NCI-H2107 treated with DMSO at 0.1 percent for 48 hours (cell line): Measurements from ENCODE around the gene STOX2.
"Not testable (repeated sequence)": the region's sequence is repeated elsewhere in the genome, so short reads cannot be mapped to it uniquely, and the experiment has no call there.

ENCODE experiments used
- DNase-seq: peaks from one replicate; lab custom pipeline; 2025; ENCODE audit not compliant: unreplicated experiment; lab: John Stamatoyannopoulos, UW

Gene STOX2

DNA sequence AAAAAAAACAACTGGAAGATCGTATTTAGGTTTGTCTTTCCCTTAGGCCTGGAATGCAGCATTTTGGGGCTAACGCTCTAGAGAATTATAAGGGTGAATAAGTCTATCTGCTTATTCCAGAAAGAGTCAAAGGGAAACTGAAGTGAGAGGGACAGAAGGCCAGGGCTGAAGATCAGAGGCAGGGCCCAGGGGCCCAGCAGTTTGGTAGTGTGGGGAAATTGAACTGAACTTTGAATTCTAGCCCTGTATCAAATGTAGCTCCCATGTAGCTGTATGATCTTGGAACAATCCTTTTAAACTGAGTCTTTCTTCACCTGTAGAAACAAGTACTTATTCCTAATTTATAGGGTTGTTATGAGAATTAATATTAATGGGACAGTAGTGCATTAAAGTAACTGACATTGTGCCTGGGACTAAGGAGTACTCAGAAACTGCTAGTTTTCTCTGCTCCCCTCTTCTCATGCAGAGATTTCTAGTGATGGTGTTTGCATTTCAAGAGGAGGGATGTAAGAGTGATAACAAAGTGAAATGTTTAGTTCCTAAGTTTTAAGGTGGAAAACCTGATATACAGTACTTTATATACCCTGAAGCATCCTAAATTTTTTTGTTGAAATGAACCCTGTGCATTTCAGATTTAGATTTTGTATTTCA lies 30.4 kb downstream of the STOX2 start:
- DNase-seq, result no peak

DNA sequence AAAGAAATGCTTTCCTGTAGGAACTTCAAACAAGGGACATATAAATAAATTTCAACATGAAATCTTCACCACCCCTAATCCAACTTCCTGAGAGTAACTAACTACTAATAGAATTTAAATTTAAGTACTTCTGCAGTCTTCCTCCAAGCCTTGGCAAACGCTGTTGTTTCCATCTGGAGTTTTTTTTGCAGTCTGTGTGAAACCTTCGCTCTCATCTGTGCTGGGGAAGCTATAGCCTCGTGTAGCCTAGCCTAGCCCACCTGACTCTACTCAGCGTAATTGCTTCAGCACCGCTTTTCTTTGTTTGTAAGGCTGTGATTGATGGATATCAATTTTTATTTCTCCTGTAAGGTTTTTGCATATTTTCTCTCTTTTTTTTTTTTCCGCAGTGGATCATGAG lies 30.9 kb downstream of the STOX2 start:
- DNase-seq, result no peak

DNA sequence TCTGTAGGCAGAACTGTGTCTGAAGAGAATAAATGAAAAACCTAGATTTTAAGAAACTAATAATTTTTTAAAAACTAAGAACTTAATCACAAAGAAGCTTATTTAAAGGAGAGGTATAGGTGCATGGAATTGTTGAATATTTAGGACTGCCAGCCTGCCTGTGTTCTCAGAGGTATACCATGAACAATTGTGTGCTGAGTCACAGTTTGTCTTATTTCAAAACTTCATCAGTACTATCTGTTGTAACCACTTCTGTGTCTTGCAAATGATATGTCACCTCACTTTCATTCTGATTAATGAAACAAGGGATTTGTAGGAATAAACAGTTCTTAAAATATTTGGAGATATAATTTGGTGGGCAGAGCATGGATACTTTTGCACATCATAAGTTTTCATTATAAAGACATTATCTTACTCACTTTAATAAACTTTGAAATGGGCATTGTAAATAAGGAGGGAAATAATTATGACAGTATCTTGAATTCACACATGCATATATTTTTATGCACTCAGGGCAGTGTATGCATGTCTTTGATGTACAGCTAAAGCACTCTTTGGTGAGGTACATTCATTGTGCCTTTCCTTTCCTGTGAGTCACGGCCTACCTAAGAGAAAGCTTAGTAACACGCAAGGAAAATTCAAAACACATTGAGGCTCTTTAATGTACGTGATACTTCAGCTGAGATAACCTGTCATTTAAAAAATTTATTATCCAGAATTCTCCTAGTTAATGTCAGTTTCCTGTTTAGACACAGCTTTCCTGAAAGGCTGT lies 31.7 kb downstream of the STOX2 start:
- DNase-seq, result no peak

DNA sequence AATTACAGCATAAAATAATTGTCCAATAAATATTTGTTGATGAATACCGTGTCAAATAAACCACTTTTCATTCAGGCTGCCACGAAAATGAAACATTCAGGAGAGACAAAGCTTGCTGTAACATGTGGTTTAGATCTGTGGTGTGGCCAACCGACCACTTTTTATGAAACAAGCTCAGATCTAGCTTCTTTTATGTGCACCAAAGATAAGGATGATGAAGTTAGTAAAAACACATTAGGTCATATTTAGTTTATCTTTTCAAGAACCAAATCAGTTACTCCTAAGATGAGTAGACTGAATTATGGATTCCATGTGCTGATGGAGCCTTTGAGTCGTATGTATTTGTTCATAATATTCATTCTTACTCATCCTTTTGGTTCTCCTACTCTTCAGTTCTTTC lies 35.8 kb downstream of the STOX2 start:
- no peak for DNase-seq

DNA sequence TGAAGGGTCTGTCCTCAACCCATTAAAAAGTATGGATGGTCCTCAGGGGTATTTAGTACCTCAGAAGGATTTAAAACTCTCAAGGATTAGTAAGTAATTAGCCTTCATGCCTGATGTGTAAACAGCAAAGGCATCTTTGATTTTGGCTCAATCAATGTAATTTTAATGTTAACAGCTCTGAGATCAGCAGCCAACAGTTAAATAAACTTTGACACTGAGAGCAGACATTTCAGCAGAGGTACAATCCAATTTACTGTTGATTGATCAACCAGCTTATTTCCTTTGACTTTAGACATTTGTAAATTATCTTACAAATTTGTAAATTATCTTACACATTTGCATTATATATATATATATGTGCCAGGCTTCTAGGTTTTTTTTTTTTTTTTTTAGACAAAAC lies 36.9 kb downstream of the STOX2 start:
- DNase-seq, result no peak

DNA sequence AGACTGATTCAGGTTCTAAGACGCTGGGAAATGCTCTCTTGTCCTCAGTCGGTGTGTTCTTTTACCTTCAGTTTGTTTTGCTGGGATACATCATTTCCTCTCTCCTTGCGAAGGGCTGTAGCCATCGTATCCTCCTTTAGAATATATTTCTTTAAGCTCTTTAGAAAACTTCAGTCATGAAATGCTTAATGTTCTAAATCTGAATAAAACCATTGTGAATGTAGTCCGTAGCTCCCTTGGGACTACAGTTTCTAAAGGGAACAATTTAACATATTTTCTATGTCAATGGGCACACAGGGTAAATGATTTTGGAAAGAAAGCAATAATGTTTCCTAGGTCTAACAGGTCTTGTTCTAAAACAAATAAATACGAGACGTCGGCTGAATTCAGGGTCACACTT lies 40.6 kb downstream of the STOX2 start:
- DNase-seq, result no peak

DNA sequence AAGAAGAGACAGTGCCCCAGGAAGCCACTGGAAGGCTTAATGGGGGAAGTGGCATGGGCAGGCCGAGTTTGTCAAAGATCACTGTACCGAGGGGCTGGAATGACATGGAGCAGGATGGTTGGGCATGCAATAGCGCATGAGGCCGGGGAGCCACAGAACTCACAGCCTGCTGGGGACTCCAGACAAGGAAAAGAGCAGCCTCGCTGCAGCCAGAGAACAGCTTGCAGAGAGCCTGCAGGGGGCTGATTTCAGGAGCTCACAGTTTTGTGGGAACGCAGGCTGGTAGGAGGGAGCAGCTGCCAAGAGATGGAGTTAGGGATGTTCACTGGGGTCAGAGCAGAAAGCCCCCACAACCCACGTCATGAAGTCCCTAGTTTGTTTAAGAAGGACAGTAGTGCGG lies 45.4 kb downstream of the STOX2 start:
- DNase-seq, result no peak

DNA sequence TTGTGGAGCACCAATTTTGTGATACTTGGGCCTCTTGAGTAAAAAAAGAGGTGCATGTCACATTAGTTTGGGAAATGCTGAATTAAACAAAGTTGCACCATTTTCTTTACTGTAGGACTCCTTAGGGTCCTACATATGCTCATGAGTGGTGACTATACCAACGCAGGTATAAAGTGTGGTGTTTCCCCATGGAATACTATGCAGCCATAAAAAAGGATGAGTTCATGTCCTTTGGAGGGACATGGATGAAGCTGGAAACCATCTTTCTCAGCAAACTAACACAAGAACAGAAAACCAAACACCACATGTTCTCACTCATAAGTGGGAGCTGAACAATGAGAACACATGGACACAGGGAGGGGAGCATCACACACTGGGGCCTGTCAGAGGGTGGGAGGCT lies 47.5 kb downstream of the STOX2 start:
- DNase-seq, result not testable (repeated sequence)

DNA sequence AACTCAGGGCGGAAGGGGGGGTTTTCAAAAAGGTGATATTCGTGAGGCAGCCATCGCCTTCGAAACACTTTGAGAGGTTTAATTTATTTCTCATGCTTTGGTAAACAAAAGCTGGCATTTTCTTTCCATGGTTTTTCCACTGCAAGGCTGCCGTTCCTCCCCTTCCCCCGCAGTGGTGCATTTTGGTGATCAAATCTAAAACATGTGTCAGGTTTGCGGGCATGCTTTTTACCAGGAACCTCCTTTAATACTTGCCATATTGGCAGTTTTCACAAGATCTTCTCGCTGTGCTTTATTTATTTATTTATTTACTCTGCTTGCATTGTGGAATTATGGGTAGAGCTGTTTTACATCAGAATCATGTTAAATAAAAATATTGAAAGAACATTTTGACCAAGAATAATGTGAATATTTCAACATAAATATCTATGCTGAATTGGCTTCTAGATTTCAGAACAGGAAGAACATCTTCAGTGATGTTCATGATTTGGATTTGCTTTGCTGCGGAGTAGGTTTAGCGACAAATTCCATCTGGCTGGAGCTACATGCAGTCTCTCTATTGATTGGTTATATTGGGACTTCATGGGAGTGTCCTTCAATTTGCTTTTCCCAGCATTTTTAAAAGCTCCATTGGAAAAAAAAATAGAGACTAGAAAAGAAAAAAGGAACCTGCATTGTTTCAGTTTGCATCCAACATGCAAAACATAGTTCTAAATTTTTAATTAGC lies 54.4 kb downstream of the STOX2 start:
- DNase-seq, result no peak

DNA sequence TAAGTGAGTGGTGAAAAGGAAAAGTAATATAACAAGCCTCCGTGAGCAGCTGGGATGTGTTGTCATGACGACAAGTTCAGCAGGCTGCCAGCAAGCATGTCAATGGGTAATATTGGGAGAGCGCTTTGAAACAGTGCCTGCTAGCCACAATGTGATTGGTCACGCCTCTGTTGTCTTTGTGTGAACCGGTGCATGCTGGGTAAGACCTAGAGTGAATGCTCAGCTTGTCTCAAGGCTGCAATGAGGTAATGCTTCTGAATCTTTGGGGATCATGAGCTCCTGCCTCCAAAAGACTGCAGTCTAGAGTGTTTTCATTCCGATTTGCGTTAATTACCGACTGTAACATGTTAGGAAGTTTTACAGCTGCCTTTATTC lies 54.9 kb downstream of the STOX2 start:
- peak; percentile 85 for DNase-seq

DNA sequence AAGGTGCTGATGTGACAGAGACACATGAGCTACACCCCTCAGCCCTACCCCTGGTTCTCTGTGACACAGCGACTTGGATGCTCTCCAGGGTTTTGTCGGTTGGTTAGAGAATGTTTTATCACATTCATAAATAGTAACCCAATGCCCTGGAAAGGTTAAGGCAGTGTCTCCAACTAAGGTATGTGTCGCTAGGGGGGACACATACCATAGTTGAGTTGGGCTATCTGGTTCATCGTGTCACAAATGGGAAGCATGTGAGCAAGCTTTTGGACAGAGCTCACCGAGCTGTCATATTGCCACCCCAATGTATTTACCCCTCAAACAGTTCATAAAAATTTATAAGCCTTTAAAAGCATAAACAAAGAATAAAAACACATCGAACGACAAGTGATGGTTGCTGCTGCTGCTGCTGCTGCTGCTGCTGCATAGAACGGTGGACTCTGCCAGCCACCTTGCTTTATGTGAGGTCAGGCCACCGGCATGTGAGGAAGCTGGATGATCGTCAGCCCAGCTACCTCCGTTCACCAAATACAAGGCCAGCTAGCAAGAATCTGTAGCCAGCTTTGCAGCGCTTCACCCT lies 55.9 kb downstream of the STOX2 start:
- no peak for DNase-seq

DNA sequence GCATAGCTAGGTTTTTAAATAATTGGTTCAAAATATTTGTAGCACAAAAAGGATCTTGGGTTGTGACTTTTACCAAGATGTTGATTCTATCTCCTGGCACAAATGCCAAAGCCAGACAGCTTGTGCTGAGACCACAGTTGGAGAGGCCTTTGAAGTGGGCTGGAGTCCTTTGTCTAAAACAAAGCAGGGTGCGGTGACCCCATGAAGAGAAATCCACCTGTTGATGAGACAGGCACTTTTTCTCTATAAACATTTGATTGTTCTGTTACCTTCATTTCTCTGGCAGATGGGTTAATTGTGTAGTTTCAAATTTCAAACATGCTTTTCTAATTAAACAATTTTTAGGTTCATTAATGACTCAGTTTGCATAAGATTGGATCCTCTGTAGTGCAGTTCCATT lies 56.7 kb downstream of the STOX2 start:
- DNase-seq, result peak; percentile 6

DNA sequence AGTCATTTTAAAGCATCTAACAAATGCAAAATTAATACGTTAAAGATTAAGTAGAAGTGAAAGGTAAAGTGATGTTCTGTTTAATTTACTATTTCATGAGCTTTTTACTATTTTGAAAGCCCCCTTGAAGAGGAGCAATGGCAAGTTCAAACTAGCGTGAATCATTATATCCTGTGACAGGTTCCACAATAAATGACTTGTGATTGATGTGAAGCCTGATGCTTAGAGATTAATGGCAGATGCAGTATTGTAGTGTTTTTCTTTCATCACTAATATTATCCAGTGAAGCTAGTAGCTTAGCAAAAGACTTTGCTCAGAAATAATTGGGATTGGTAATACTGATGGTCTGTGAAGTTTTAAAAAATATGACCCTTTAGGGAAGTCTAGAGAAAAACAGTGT lies 57.3 kb downstream of the STOX2 start:
- no peak for DNase-seq

DNA sequence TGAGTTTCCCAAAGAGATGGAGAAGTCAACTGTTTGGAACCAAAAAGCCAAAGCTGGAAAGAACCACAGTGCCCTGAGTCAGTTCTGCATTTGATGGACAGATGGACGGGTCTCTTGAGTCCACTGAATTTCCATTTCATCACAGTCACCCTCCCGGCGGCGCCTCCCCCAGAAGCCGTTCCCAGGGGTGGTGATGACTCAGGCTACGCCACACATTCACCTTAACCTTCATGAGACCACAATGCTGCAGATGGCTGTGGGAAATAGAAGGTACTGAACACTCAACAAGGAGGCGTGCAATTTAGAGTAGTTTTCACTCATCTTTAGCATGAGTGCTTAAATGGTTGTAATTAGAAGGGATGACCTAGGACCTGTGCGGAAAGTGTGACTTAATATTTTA lies 61.3 kb downstream of the STOX2 start:
- DNase-seq, result peak; percentile 13

DNA sequence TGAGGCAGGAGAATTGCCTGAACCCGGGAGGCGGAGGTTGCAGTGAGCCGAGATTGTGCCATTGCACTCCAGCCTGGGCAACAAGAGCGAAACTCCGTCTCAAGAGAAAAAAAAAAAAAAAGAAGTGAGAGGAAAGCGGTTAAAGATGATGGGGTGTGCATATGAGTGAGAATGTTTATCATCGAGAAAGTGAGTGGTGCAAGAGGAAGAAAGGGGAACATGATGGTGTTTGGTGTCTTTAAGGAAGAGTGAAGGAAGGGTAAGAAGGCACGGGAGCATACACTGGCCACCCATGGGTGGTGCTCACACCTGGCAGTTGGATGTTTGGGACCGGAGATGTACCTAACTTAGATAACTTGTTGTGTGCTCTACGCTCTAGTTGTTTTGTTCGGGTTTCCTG lies 62.2 kb downstream of the STOX2 start:
- no peak for DNase-seq

DNA sequence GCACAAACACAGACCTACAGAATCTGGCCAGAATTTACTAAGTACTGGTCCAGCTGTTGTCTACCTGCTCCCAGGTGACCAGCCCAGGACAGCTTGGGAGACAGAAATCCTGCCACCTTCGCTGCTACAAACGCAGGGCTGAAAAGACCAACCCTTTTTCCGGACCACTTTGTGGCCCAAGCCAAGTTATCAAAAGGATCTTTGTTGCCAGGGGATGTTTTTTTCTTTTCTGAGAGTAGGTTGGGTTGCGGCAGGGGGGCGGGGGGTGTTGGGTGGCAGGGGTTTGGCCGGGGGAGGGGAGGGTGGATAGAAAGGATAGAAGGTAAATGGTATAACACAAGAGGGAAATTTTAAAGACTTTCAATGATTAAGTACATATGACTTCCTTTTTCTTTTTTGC lies 63.4 kb downstream of the STOX2 start:
- DNase-seq, result no peak

DNA sequence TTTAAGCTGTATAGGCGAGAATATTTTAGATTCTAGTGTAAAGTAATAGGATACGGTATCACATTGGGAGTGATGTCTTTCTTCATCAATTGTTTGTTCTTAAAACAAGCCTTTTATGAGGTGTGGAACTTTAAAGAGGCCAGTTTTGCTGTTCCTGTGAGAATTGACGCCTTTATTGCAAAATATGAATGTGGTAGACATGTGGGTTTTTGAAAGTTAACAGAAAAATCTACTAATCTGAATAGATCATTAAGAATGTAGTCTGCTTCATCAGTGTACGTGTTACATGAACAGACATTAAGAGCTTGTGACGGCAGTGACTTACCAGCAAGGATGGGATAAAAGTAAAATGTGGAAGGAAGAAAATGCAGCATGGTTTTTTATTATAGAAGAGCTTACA lies 63.8 kb downstream of the STOX2 start:
- DNase-seq, result no peak

DNA sequence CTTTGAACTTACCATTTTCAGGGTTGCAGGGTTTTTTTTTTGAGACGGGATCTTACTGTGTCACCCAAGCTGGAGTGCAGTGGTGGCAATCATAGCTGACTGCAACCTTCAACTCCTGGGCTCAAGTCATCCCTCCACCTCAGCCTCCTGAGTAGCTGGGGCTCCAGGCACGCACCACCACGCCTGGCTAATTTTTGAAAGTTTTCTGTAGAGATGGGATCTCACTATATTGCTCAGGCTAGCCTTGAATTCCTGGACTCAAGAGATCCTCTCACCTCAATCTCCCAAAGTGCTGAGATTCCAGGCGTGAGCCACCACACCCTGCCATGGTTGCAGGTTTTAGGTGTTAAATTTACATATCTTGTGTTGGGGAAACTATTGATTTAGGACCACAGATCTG lies 64.5 kb downstream of the STOX2 start:
- DNase-seq, result no peak

DNA sequence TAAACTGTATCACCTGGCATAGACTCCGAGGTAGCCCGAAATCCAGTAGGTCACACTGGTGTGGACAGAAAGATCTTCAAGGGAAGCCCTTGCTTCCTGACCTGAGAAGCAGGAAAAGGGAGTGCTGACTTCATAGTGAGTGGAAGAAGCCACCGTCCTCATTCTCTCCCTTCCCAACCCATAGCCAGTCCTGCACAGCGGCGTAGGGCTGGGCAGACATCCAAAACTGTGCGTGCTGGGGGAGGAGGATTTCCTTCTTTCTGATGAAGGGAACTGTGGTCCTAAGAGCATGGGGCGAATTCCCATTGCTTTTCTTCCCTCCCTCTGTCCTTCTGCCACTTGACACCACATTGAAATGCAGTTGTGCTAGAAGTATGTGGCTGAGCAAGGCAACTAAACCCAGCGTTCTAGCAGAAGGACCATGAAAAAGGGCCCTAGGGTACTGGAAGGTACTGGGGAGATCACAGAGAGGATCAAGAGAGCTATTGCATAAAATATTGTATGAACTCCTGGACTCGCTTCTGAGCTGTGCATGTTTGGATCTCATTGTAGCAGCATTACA lies 66.9 kb downstream of the STOX2 start:
- DNase-seq, result peak; percentile 33

DNA sequence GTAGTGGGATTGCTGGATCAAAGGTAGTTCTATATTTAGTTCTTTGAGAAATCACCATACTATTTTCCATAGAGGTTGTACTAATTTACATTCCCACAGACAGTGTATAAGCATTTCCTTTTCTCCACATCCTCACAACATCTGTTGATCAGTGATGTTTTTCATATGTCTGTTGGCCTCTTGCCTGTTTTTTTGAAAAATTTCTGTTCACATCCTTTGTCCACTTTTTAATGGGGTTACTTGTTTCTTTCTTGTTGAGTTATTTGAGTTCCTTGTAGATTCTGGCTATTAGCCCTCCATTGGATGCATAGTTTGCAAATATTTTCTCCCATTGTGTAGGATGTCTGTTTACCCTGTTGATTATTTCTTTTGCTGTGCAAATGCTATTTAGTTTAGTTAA lies 72.6 kb downstream of the STOX2 start:
- no peak for DNase-seq

DNA sequence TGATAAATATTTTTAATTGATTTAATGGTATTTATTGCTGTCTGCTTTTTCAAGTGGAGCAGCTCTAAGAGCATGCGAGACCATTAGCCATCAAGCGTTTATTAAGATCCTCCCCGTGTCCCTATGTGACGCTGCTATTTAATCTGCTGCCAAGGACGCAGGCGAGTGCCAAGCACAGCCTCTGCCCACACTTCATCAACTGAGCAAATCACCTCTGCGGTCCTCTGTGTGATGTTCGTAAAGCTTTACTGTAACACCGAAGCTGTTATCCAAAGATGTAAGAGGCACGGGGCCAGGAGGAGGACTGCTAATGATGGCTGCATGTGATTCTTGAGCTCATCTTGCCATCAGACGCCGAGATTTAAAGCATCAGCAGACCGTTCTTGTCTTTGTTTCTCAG lies 79.5 kb downstream of the STOX2 start:
- DNase-seq, result no peak

DNA sequence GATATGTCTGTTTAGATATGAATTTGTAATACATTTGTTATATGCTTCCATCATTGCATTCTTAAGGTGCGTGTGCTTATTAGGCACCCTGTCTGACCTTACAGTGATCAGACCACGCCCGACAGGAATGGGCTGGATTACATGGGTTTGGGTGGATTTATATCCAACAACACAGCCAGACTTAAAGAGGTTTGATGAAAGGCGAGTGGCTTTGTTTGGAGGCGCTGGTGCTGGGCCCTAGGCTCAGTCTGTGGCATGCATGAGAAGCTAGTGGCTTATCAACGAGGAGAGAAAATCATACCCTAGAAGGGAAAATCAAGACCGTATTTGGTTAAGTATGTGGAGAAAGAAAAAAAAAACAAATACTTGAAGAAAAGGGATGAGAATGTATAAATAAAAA lies 80.7 kb downstream of the STOX2 start:
- no peak for DNase-seq
